Astrocyte (in vitro differentiated cells and primary cell): ENCODE data around the gene CACHD1.

Experiments
- CTCF ChIP-seq: IDR thresholded peaks from 2 replicates; pipeline ENCODE4 v1.5.1; 2011; ENCODE audit warnings: low read depth, mild to moderate bottlenecking, inconsistent platforms, low read length, moderate library complexity; ENCODE audit not compliant: insufficient read depth
- EZH2 ChIP-seq: IDR thresholded peaks from 2 replicates; pipeline ENCODE4 v1.6.1; 2012; ENCODE audit warnings: mild to moderate bottlenecking, low read length, inconsistent platforms; ENCODE audit not compliant: insufficient read depth

GRCh38 chr1:64588876-64589275 is 118.9 kb downstream of the CACHD1 start:
- TF ChIP-seq CTCF (no peak), EZH2 (no peak)
